K562 (cell line): ENCODE results near the gene ATRAID. TPM values are rescaled to one million over a fixed set of nuclear protein-coding genes. Genes with fewer than 3 reads are reported as not detected.
A peak's percentile ranks its signal among the peaks of the same experiment; 100 is the strongest.

Experiments
- ATF7 ChIP-seq: fragments of 450-650 bp; IDR thresholded peaks from 2 replicates; pipeline ENCODE4 v1.7.1; 2014; ENCODE audit warnings: mild to moderate bottlenecking, moderate library complexity
- EWSR1 ChIP-seq: fragments of 450-650 bp; IDR thresholded peaks from 2 replicates; pipeline ENCODE4 v1.6.1; 2018; ENCODE audit warnings: borderline replicate concordance, mild to moderate bottlenecking, low read depth, moderate library complexity; ENCODE audit not compliant: partially characterized antibody
- HDAC3 ChIP-seq: fragments of 450-650 bp; IDR thresholded peaks from 2 replicates; pipeline ENCODE4 v1.6.1; 2018; ENCODE audit warnings: borderline replicate concordance, mild to moderate bottlenecking, moderate library complexity; ENCODE audit not compliant: partially characterized antibody
- MTA3 ChIP-seq: fragments of 450-650 bp; formaldehyde crosslinking; IDR thresholded peaks from 2 replicates; pipeline ENCODE4 v1.6.1; 2017; ENCODE audit warnings: mild to moderate bottlenecking, borderline replicate concordance
- NFE2 ChIP-seq: IDR thresholded peaks from 2 replicates; pipeline ENCODE4 v1.6.1; 2014; ENCODE audit warnings: antibody characterized with exemption, low read depth
- NR1H2 ChIP-seq: sonication (generic); formaldehyde crosslinking; IDR thresholded peaks from 2 replicates; pipeline ENCODE4 v1.4.0; 2020; ENCODE audit warnings: mild to moderate bottlenecking, missing genetic modification reagents
- RAD21 ChIP-seq, 2 experiments: fragments of 250-450 bp in 1 of 2; fragments of 450-650 bp in 1 of 2; sonication (Bioruptor Pico) in 1 of 2; formaldehyde crosslinking in 1 of 2; IDR thresholded peaks in 1 of 2; conservative IDR thresholded peaks in 1 of 2; 2 replicates each; pipeline versions ENCODE4 v1.4.0 to v1.8.0; 2020 to 2022; ENCODE audit warnings: mild to moderate bottlenecking in 2 of 2, moderate library complexity in 1 of 2
- RBFOX2 ChIP-seq: fragments of 200-400 bp; formaldehyde crosslinking; IDR thresholded peaks from 2 replicates; pipeline ENCODE4 v1.6.1; 2017; ENCODE audit warnings: low read depth, mild to moderate bottlenecking, low read length, moderate library complexity
- SREBF2 ChIP-seq: sonication (generic); formaldehyde crosslinking; IDR thresholded peaks from 2 replicates; pipeline ENCODE4 v1.4.0; 2020; ENCODE audit warnings: mild to moderate bottlenecking, missing genetic modification reagents
- SRSF7 ChIP-seq: fragments of 200-400 bp; formaldehyde crosslinking; optimal IDR thresholded peaks from 2 replicates; pipeline ENCODE3; 2017; ENCODE audit warnings: mild to moderate bottlenecking, low read depth, low read length
- TRIM25 ChIP-seq: fragments of 450-650 bp; IDR thresholded peaks from 2 replicates; pipeline ENCODE4 v1.7.0; 2016; ENCODE audit warnings: borderline replicate concordance
- U2AF1 ChIP-seq: fragments of 200-400 bp; formaldehyde crosslinking; optimal IDR thresholded peaks from 2 replicates; pipeline ENCODE3; 2017; ENCODE audit warnings: mild to moderate bottlenecking, low read depth, low read length, moderate library complexity
- ZBTB1 ChIP-seq: sonication (generic); formaldehyde crosslinking; IDR thresholded peaks from 2 replicates; pipeline ENCODE4 v1.8.1; 2023; ENCODE audit warnings: missing genetic modification reagents, low read depth, mild to moderate bottlenecking, borderline replicate concordance
- ZNF239 ChIP-seq: fragments of 250-450 bp; sonication (Bioruptor Pico); IDR thresholded peaks from 2 replicates; pipeline ENCODE4 v1.4.0; 2020; ENCODE audit warnings: mild to moderate bottlenecking
- polyA plus RNA-seq, 8 experiments: library from polyadenylated mRNA; depleted of rRNA in 4 of 8; stranded (reverse) in 5 of 8; unstranded in 3 of 8; fragments of >200 nt; fragmentation: Nextera tagmentation in 2 of 8; fragmentation: Illumina TruSeq in 1 of 8; extraction: Ambion mirVana in 2 of 8; extraction: Trizol in 1 of 8; gene quantifications; 2 replicates each; pipeline versions ENCODE4 v1.2.1 to v1.2.3, GENCODE V29; 2011 to 2014; ENCODE audit warnings: inconsistent platforms in 1 of 8, missing spikeins in 1 of 8
- total RNA-seq, 7 experiments: library from RNA; depleted of rRNA in 6 of 7; stranded (reverse); fragments of >200 nt in 6 of 7; fragmentation: Illumina TruSeq in 2 of 7; extraction: Trizol in 2 of 7; gene quantifications; 2 replicates each; pipeline versions ENCODE4 v1.2.1 to v1.2.3, GENCODE V29; 2011 to 2021; ENCODE audit warnings: low replicate concordance in 1 of 7
- TF ChIP-seq, protein P1 (sequence below), 2 experiments: fragments of 150-350 bp in 1 of 2; IDR thresholded peaks; 2 replicates each; pipeline ENCODE4 v1.6.1; 2012 to 2016; ENCODE audit warnings: low read depth in 2 of 2, low read length in 2 of 2, mild to moderate bottlenecking in 1 of 2, moderate library complexity in 1 of 2
- TF ChIP-seq, protein P2 (sequence below): fragments of 450-650 bp; IDR thresholded peaks from 2 replicates; pipeline ENCODE4 v1.6.1; 2016; ENCODE audit warnings: mild to moderate bottlenecking
- TF ChIP-seq, protein P3 (sequence below), 2 experiments: fragments of 450-650 bp in 1 of 2; sonication (generic) in 1 of 2; formaldehyde crosslinking in 1 of 2; IDR thresholded peaks in 1 of 2; conservative IDR thresholded peaks in 1 of 2; 2 replicates each; pipeline versions ENCODE4 v1.6.1 to v1.8.1; 2016 to 2023; ENCODE audit warnings: mild to moderate bottlenecking in 2 of 2, moderate library complexity in 2 of 2, inconsistent platforms in 1 of 2, missing genetic modification reagents in 1 of 2

ATRAID gene
- total and polyA plus RNA-seq, 9 of the 15 experiments (the other 6 are each of a cell fraction or from before 2014, with no cell fraction given), result 70.2 to 187 (median 108) TPM

GRCh38 chr2:27262379-27263286 is 50.8 kb downstream of the ATRAID start, which contains the start of gene SLC30A3 (continued):
- TF ChIP-seq, protein P1, sequence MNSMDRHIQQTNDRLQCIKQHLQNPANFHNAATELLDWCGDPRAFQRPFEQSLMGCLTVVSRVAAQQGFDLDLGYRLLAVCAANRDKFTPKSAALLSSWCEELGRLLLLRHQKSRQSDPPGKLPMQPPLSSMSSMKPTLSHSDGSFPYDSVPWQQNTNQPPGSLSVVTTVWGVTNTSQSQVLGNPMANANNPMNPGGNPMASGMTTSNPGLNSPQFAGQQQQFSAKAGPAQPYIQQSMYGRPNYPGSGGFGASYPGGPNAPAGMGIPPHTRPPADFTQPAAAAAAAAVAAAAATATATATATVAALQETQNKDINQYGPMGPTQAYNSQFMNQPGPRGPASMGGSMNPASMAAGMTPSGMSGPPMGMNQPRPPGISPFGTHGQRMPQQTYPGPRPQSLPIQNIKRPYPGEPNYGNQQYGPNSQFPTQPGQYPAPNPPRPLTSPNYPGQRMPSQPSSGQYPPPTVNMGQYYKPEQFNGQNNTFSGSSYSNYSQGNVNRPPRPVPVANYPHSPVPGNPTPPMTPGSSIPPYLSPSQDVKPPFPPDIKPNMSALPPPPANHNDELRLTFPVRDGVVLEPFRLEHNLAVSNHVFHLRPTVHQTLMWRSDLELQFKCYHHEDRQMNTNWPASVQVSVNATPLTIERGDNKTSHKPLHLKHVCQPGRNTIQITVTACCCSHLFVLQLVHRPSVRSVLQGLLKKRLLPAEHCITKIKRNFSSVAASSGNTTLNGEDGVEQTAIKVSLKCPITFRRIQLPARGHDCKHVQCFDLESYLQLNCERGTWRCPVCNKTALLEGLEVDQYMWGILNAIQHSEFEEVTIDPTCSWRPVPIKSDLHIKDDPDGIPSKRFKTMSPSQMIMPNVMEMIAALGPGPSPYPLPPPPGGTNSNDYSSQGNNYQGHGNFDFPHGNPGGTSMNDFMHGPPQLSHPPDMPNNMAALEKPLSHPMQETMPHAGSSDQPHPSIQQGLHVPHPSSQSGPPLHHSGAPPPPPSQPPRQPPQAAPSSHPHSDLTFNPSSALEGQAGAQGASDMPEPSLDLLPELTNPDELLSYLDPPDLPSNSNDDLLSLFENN (IDR thresholded peaks at IDR 0.05; ENCODE audit: low read depth in 2 of 2, low read length in 2 of 2), result no peak
- TF ChIP-seq ATF7 (no peak), NFE2 (no peak), ZNF239 (CRISPR knock-in tag) (no peak), SREBF2 (no peak), HDAC3 (no peak), NR1H2 (CRISPR knock-in tag) (no peak), TRIM25 (no peak), MTA3 (no peak), RBFOX2 (peak; percentile 55), U2AF1 (peak; percentile 43), SRSF7 (no peak), EWSR1 (no peak), RAD21 (CRISPR knock-in tag; conservative IDR thresholded peaks at IDR 0.05 in 1 of 2, IDR thresholded peaks at IDR 0.05 in 1 of 2) (no peak), ZBTB1 (CRISPR knock-in tag) (no peak)
- TF ChIP-seq, protein P2, sequence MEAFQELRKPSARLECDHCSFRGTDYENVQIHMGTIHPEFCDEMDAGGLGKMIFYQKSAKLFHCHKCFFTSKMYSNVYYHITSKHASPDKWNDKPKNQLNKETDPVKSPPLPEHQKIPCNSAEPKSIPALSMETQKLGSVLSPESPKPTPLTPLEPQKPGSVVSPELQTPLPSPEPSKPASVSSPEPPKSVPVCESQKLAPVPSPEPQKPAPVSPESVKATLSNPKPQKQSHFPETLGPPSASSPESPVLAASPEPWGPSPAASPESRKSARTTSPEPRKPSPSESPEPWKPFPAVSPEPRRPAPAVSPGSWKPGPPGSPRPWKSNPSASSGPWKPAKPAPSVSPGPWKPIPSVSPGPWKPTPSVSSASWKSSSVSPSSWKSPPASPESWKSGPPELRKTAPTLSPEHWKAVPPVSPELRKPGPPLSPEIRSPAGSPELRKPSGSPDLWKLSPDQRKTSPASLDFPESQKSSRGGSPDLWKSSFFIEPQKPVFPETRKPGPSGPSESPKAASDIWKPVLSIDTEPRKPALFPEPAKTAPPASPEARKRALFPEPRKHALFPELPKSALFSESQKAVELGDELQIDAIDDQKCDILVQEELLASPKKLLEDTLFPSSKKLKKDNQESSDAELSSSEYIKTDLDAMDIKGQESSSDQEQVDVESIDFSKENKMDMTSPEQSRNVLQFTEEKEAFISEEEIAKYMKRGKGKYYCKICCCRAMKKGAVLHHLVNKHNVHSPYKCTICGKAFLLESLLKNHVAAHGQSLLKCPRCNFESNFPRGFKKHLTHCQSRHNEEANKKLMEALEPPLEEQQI, result no peak
- TF ChIP-seq, protein P3, sequence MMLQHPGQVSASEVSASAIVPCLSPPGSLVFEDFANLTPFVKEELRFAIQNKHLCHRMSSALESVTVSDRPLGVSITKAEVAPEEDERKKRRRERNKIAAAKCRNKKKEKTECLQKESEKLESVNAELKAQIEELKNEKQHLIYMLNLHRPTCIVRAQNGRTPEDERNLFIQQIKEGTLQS (IDR thresholded peaks at IDR 0.05), result no peak
- TF ChIP-seq, protein P3 (CRISPR knock-in tag; conservative IDR thresholded peaks at IDR 0.05), result no peak
